GM23248 (cell line): ENCODE measurements around the gene APC. TPM values are rescaled to one million over a fixed set of nuclear protein-coding genes. Genes with fewer than 3 reads are reported as not detected.
"Not testable (repeated sequence)": the region's sequence is repeated elsewhere in the genome, so short reads cannot be mapped to it uniquely, and the experiment has no call there.

ENCODE experiments used
- DNase-seq: peaks from one replicate; pipeline ENCODE4 v3.0.0-alpha.2; 2015
- H2AFZ ChIP-seq: fragments of 200-600 bp; sonication (generic); 2 replicates; pipeline ENCODE4 v1.6.1; 2016; ENCODE audit warnings: antibody characterized with exemption
- H3F3A ChIP-seq: fragments of 200-600 bp; sonication (generic); 2 replicates; pipeline ENCODE4 v1.6.1; 2016; ENCODE audit warnings: mild to moderate bottlenecking, antibody characterized with exemption, mixed run types; ENCODE audit not compliant: insufficient read depth
- H3K27ac ChIP-seq: fragments of 200-600 bp; sonication (generic); 2 replicates; pipeline ENCODE4 v1.5.1; 2016; ENCODE audit warnings: mild to moderate bottlenecking
- H3K27me3 ChIP-seq: fragments of 200-600 bp; sonication (generic); replicated peaks from 2 replicates; pipeline ENCODE4 v1.6.1; 2016; ENCODE audit warnings: mild to moderate bottlenecking; ENCODE audit not compliant: insufficient read depth
- H3K36me3 ChIP-seq: fragments of 200-600 bp; sonication (generic); 2 replicates; pipeline ENCODE4 v1.6.1; 2016; ENCODE audit warnings: low read depth, mild to moderate bottlenecking
- H3K4me1 ChIP-seq: fragments of 200-600 bp; sonication (generic); 2 replicates; pipeline ENCODE4 v1.6.1; 2016; ENCODE audit warnings: mild to moderate bottlenecking; ENCODE audit not compliant: insufficient read depth
- H3K4me2 ChIP-seq: fragments of 200-600 bp; sonication (generic); one replicate; pipeline ENCODE4 v1.6.1; 2016; ENCODE audit warnings: mild to moderate bottlenecking; ENCODE audit not compliant: unreplicated experiment
- H3K4me3 ChIP-seq: fragments of 200-600 bp; sonication (generic); 2 replicates; pipeline ENCODE4 v1.5.1; 2016; ENCODE audit warnings: mild to moderate bottlenecking
- H3K79me2 ChIP-seq: fragments of 200-600 bp; sonication (generic); 2 replicates; pipeline ENCODE4 v1.6.1; 2016; ENCODE audit warnings: mild to moderate bottlenecking; ENCODE audit not compliant: insufficient read depth
- H3K9ac ChIP-seq: fragments of 200-600 bp; sonication (generic); 2 replicates; pipeline ENCODE4 v1.6.1; 2016; ENCODE audit warnings: mild to moderate bottlenecking
- H3K9me2 ChIP-seq: fragments of 200-600 bp; sonication (generic); 2 replicates; pipeline ENCODE4 v1.6.1; 2016; ENCODE audit warnings: mixed run types, mild to moderate bottlenecking, moderate library complexity; ENCODE audit not compliant: insufficient read depth
- H3K9me3 ChIP-seq: fragments of 200-600 bp; sonication (generic); one replicate; pipeline ENCODE4 v1.6.1; 2017; ENCODE audit warnings: low read depth
- H4K20me1 ChIP-seq: fragments of 200-600 bp; sonication (generic); 2 replicates; pipeline ENCODE4 v1.6.0; 2016; ENCODE audit not compliant: insufficient read depth
- EZH2 ChIP-seq: fragments of 200-600 bp; sonication (generic); IDR thresholded peaks from 2 replicates; pipeline ENCODE4 v1.6.1; 2018; ENCODE audit warnings: antibody characterized with exemption, mild to moderate bottlenecking; ENCODE audit not compliant: insufficient read depth, poor library complexity, severe bottlenecking
- EZH2phosphoT487 ChIP-seq: fragments of 200-600 bp; sonication (generic); IDR thresholded peaks from 2 replicates; pipeline ENCODE4 v1.6.1; 2018; ENCODE audit warnings: antibody characterized with exemption, moderate library complexity, mild to moderate bottlenecking, low read depth; ENCODE audit not compliant: insufficient read depth
- WGBS, 2 experiments: methylation state at CpG; one replicate each; pipeline ENCODE4 v1.1.6; 2015 to 2017; ENCODE audit warnings: low lambda C conversion rate in 2 of 2, low coverage in 1 of 2; ENCODE audit errors: missing lambda C conversion rate in 2 of 2; 5-methylcytosine and 5-hydroxymethylcytosine counted together
- in situ Hi-C: fragments of 300-500 bp; cut with MboI; formaldehyde crosslinking; loops from 2 replicates; pipeline ENCODE4 v1.15.0; 2020
- polyA plus RNA-seq: library from polyadenylated mRNA; unstranded; fragments of >200 nt; fragmentation: Nextera tagmentation; extraction: Ambion mirVana; gene quantifications from 2 replicates; pipeline ENCODE4 v1.2.1, GENCODE V29; 2016
- total RNA-seq: library from RNA; depleted of rRNA; stranded (reverse); fragments of >200 nt; shearing (Covaris generic); gene quantifications from 2 replicates; pipeline ENCODE4 v1.2.3, GENCODE V29; 2014

The APC gene
- total and polyA plus RNA-seq, 2 experiments from 2014 or later, result 18.1 to 34.2 TPM

GRCh38 chr5:112883192-112883591 lies 145.5 kb downstream of the APC start:
- H3K36me3 ChIP-seq, result peaks cover 43% of the 10 kb centered on the region
- no peak overlapping the region for H2AFZ ChIP-seq
- no peak overlapping the region for H3K27ac ChIP-seq
- TF ChIP-seq EZH2 (no peak), EZH2phosphoT487 (no peak)
- no peak overlapping the region for H3K4me3 ChIP-seq
- DNase-seq, result no peak
- H3K9me2 ChIP-seq, result no peaks in the 10 kb centered on the region
- peaks cover 60% of the 10 kb centered on the region for H3K79me2 ChIP-seq
- H3F3A ChIP-seq, result peaks cover 18% of the 10 kb centered on the region; the same call in 1 of the 2 replicates
- H4K20me1 ChIP-seq, result no peaks in the 10 kb centered on the region
- H3K4me1 ChIP-seq, result no peaks in the 10 kb centered on the region
- H3K9me3 ChIP-seq, result no peaks in the 10 kb centered on the region
- 94 to 95% methylated on average over 2 of the region's 2 CpGs for WGBS, 2 experiments
- no peak overlapping the region for H3K4me2 ChIP-seq
- no peaks in the 10 kb centered on the region for H3K27me3 ChIP-seq
- H3K9ac ChIP-seq, result no peak overlapping the region
- in situ Hi-C loops, result no loop called here

- in situ Hi-C loops, result no loop called here
- peaks cover 41% of the 10 kb centered on the region for H3K36me3 ChIP-seq
These were observed 147.3 kb downstream of the APC start for GRCh38 chr5:112885001-112885400.

GRCh38 chr5:112886975-112887374 lies 149.3 kb downstream of the APC start:
- H3K36me3 ChIP-seq, result peaks cover 36% of the 10 kb centered on the region

More at GRCh38 chr5:112885001-112885400, 147.3 kb downstream of the APC start:
- no peaks in the 10 kb centered on the region for H3K9me2 ChIP-seq
- WGBS, 2 experiments, result 88 to 91% methylated on average over 3 of the region's 3 CpGs
- no peak overlapping the region for H3K4me3 ChIP-seq
- H4K20me1 ChIP-seq, result no peaks in the 10 kb centered on the region
- no peak overlapping the region for H3K4me2 ChIP-seq
- no peak overlapping the region for H3K27ac ChIP-seq
- H3K9ac ChIP-seq, result no peak overlapping the region
- no peaks in the 10 kb centered on the region for H3K27me3 ChIP-seq
- H3K9me3 ChIP-seq, result no peaks in the 10 kb centered on the region
- TF ChIP-seq EZH2phosphoT487 (no peak), EZH2 (no peak)
- H3F3A ChIP-seq, result peaks cover 14% of the 10 kb centered on the region; the same call in 1 of the 2 replicates
- DNase-seq, result no peak
- H3K4me1 ChIP-seq, result no peaks in the 10 kb centered on the region
- H3K79me2 ChIP-seq, result peaks cover 64% of the 10 kb centered on the region
- H2AFZ ChIP-seq, result no peak overlapping the region

GRCh38 chr5:112892066-112892465 lies 154.4 kb downstream of the APC start:
- H3K9ac ChIP-seq, H3F3A ChIP-seq, H3K9me3 ChIP-seq, H3K27me3 ChIP-seq, H3K4me1 ChIP-seq, H4K20me1 ChIP-seq, H3K9me2 ChIP-seq, in situ Hi-C loops, DNase-seq, H3K4me3 ChIP-seq, H3K4me2 ChIP-seq, H2AFZ ChIP-seq, H3K27ac ChIP-seq: not testable (repeated sequence)
- Histone ChIP-seq H3K36me3 (peaks cover 14% of the 10 kb centered on the region), H3K79me2 (peaks cover 83% of the 10 kb centered on the region)
- WGBS, 2 experiments, result 65 to 69% methylated on average over 8 of the region's 8 CpGs

More at GRCh38 chr5:112886975-112887374, 149.3 kb downstream of the APC start:
- peaks cover 14% of the 10 kb centered on the region; the same call in 1 of the 2 replicates for H3F3A ChIP-seq
- H3K27me3 ChIP-seq, result no peaks in the 10 kb centered on the region
- no peak overlapping the region for H2AFZ ChIP-seq
- no peak overlapping the region for H3K27ac ChIP-seq
- TF ChIP-seq EZH2 (no peak), EZH2phosphoT487 (no peak)
- H3K9me3 ChIP-seq, result no peaks in the 10 kb centered on the region
- H3K4me3 ChIP-seq, result no peak overlapping the region
- H3K4me1 ChIP-seq, result no peaks in the 10 kb centered on the region
- peaks cover 69% of the 10 kb centered on the region for H3K79me2 ChIP-seq
- in situ Hi-C loops, result no loop called here
- 93 to 97% methylated on average over 4 of the region's 4 CpGs for WGBS, 2 experiments
- no peak overlapping the region for H3K4me2 ChIP-seq
- no peak overlapping the region for H3K9ac ChIP-seq
- H4K20me1 ChIP-seq, result no peaks in the 10 kb centered on the region
- no peak for DNase-seq
- H3K9me2 ChIP-seq, result no peaks in the 10 kb centered on the region

- H3K36me3 ChIP-seq, result peaks cover 7% of the 10 kb centered on the region
- in situ Hi-C loops, result no loop called here
- WGBS, 2 experiments, result 97 to 99% methylated on average over 12 to 13 of the region's 13 CpGs
These were observed 155.1 kb downstream of the APC start for GRCh38 chr5:112892776-112893175.

More at GRCh38 chr5:112892776-112893175, 155.1 kb downstream of the APC start:
- Histone ChIP-seq H3K9me2 (no peaks in the 10 kb centered on the region), H3K9me3 (no peaks in the 10 kb centered on the region), H3F3A (no peaks in the 10 kb centered on the region), H3K4me1 (no peaks in the 10 kb centered on the region), H4K20me1 (peaks cover 5% of the 10 kb centered on the region; the same call in 1 of the 2 replicates), H3K79me2 (peaks cover 83% of the 10 kb centered on the region), H3K4me2 (no peak overlapping the region), H3K27ac (no peak overlapping the region), H2AFZ (no peak overlapping the region), H3K4me3 (no peak overlapping the region), H3K9ac (no peak overlapping the region), H3K27me3 (no peaks in the 10 kb centered on the region)
- no peak for DNase-seq
- no peak for TF ChIP-seq EZH2
- TF ChIP-seq EZH2phosphoT487, result no peak
